MM.1S (cell line): Measurements from ENCODE around the gene COPG2.

Experiments used
- EZH2 ChIP-seq: fragments of 300-600 bp; sonication (generic); optimal IDR thresholded peaks from 2 replicates; pipeline ENCODE3; 2017; ENCODE audit warnings: low read depth, mild to moderate bottlenecking, antibody characterized with exemption, low read length, mixed read lengths
- EZH2phosphoT487 ChIP-seq: fragments of 300-600 bp; sonication (generic); IDR thresholded peaks from 2 replicates; pipeline ENCODE4 v1.6.1; 2018; ENCODE audit warnings: antibody characterized with exemption, low read length
- TF ChIP-seq, protein P1 (sequence below): fragments of 300-600 bp; sonication (generic); IDR thresholded peaks from 2 replicates; pipeline ENCODE4 v1.5.1; 2016; ENCODE audit warnings: antibody characterized with exemption, low read length, mixed read lengths

DNA sequence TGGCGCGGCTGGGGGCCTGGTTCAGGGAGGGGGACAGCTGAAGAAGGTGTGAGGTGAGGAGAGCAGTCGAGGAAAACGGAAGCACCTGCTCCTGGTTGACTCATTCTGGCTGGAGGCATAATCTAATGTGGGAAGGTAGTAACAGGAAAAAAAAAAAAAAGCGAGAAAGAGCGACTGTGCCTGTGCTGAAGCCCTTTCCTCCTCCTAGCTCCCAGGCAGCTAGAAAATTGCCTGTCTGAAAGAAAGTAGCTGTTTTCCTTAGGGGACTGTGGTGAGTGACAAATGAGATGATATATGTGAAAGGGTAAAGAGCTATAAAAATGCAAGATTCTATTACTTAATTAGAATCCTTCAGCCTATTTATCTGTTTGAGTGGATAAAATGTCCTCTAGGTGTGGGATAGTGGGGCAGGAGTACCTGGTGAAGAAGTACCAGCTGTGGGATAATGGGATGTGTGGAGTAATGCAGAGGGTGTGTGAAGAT lies 181.6 kb downstream of the COPG2 start:
- TF ChIP-seq, protein P1, sequence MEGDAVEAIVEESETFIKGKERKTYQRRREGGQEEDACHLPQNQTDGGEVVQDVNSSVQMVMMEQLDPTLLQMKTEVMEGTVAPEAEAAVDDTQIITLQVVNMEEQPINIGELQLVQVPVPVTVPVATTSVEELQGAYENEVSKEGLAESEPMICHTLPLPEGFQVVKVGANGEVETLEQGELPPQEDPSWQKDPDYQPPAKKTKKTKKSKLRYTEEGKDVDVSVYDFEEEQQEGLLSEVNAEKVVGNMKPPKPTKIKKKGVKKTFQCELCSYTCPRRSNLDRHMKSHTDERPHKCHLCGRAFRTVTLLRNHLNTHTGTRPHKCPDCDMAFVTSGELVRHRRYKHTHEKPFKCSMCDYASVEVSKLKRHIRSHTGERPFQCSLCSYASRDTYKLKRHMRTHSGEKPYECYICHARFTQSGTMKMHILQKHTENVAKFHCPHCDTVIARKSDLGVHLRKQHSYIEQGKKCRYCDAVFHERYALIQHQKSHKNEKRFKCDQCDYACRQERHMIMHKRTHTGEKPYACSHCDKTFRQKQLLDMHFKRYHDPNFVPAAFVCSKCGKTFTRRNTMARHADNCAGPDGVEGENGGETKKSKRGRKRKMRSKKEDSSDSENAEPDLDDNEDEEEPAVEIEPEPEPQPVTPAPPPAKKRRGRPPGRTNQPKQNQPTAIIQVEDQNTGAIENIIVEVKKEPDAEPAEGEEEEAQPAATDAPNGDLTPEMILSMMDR: no peak
- TF ChIP-seq EZH2: no peak
- TF ChIP-seq EZH2phosphoT487: no peak
